WTC11 (cell line): ENCODE results near the gene IKBKE. TPM values are rescaled to one million over a fixed set of nuclear protein-coding genes. Genes with fewer than 3 reads are reported as not detected.

ENCODE experiments used
- ATAC-seq: fragments of 200-7000 bp; cut with Tn5 transposase; 2 replicates; pipeline ENCODE4 v1.10.0; 2021; ENCODE audit warnings: mild to moderate bottlenecking, moderate library complexity
- CTCF ChIA-PET: fragments of 300-600 bp; sonication (Branson Sonifier 250); formaldehyde crosslinking; loops from one replicate; lab custom pipeline; 2021; ENCODE audit warnings: antibody characterized with exemption; lab: Charles Lee
- POLR2A ChIA-PET: fragments of 350-600 bp; sonication (Branson Sonifier 250); formaldehyde crosslinking; loops from one replicate; lab custom pipeline; 2021; ENCODE audit warnings: antibody characterized with exemption; lab: Charles Lee
- DNase-seq: peaks from one replicate; pipeline ENCODE4 v3.0.0; 2021; ENCODE audit warnings: low spot score
- H3K27ac Mint-ChIP-seq: 2 replicates; pipeline ENCODE4 v1.8.0; 2021; ENCODE audit warnings: mixed read lengths
- H3K27me3 Mint-ChIP-seq: 2 replicates; pipeline ENCODE4 v1.8.0; 2021; ENCODE audit warnings: low read depth, mild to moderate bottlenecking, moderate library complexity, mixed read lengths
- H3K36me3 Mint-ChIP-seq: 2 replicates; pipeline ENCODE4 v1.8.0; 2021; ENCODE audit warnings: mixed read lengths
- H3K4me1 Mint-ChIP-seq: 2 replicates; pipeline ENCODE4 v1.8.0; 2022; ENCODE audit warnings: mixed read lengths
- H3K4me3 Mint-ChIP-seq: 2 replicates; pipeline ENCODE4 v1.8.0; 2021; ENCODE audit warnings: mild to moderate bottlenecking, moderate library complexity, mixed read lengths
- H3K9me3 Mint-ChIP-seq: 2 replicates; pipeline ENCODE4 v1.8.0; 2021; ENCODE audit warnings: mixed read lengths
- ELF4 ChIP-seq: sonication (generic); formaldehyde crosslinking; IDR thresholded peaks from 2 replicates; pipeline ENCODE4 v1.8.1; 2022; ENCODE audit warnings: low read depth, mild to moderate bottlenecking, moderate library complexity, missing genetic modification reagents
- GTF2I ChIP-seq: fragments of 250-450 bp; sonication (Bioruptor Pico); conservative IDR thresholded peaks from 2 replicates; pipeline ENCODE4 v1.4.0; 2021; ENCODE audit warnings: mild to moderate bottlenecking
- IRF2 ChIP-seq: sonication (generic); formaldehyde crosslinking; IDR thresholded peaks from 2 replicates; pipeline ENCODE4 v1.8.0; 2022; ENCODE audit warnings: low read depth, missing genetic modification reagents, borderline replicate concordance
- NR2C2 ChIP-seq: sonication (generic); formaldehyde crosslinking; IDR thresholded peaks from 2 replicates; pipeline ENCODE4 v1.8.0; 2022; ENCODE audit warnings: mild to moderate bottlenecking, missing genetic modification reagents
- NR3C1 ChIP-seq: sonication (generic); formaldehyde crosslinking; conservative IDR thresholded peaks from 2 replicates; pipeline ENCODE4 v1.8.1; 2023; ENCODE audit warnings: low read depth, mild to moderate bottlenecking, missing genetic modification reagents
- OVOL2 ChIP-seq: fragments of 250-450 bp; sonication (Bioruptor Pico); IDR thresholded peaks from 2 replicates; pipeline ENCODE4 v1.9.0; 2021; ENCODE audit warnings: mild to moderate bottlenecking, borderline replicate concordance
- SOX15 ChIP-seq: fragments of 250-450 bp; sonication (Bioruptor Pico); IDR thresholded peaks from 2 replicates; pipeline ENCODE4 v1.9.0; 2021; ENCODE audit warnings: mild to moderate bottlenecking
- ZBTB21 ChIP-seq: sonication (generic); formaldehyde crosslinking; IDR thresholded peaks from 2 replicates; pipeline ENCODE4 v1.8.1; 2023; ENCODE audit warnings: mild to moderate bottlenecking, missing genetic modification reagents, borderline replicate concordance
- ZNF121 ChIP-seq: sonication (generic); formaldehyde crosslinking; IDR thresholded peaks from 2 replicates; pipeline ENCODE4 v1.8.0; 2023; ENCODE audit warnings: missing genetic modification reagents
- ZNF138 ChIP-seq: sonication (generic); formaldehyde crosslinking; conservative IDR thresholded peaks from 2 replicates; pipeline ENCODE4 v1.8.1; 2022; ENCODE audit warnings: mild to moderate bottlenecking, moderate library complexity, missing genetic modification reagents
- total RNA-seq: library from RNA; stranded (reverse); gene quantifications from 3 replicates; pipeline ENCODE4 v1.2.3, GENCODE V29; 2021
- TF ChIP-seq, protein P1 (sequence below): sonication (generic); formaldehyde crosslinking; IDR thresholded peaks from 2 replicates; pipeline ENCODE4 v1.8.0; 2022; ENCODE audit warnings: missing genetic modification reagents
- TF ChIP-seq, protein P2 (sequence below): sonication (generic); formaldehyde crosslinking; IDR thresholded peaks from 2 replicates; pipeline ENCODE4 v1.8.1; 2023; ENCODE audit warnings: mild to moderate bottlenecking, missing genetic modification reagents
- TF ChIP-seq, protein P3 (sequence below): sonication (generic); formaldehyde crosslinking; IDR thresholded peaks from 2 replicates; pipeline ENCODE4 v1.8.1; 2023; ENCODE audit warnings: mild to moderate bottlenecking, missing genetic modification reagents, moderate library complexity
- TF ChIP-seq, protein P4 (sequence below): sonication (generic); formaldehyde crosslinking; conservative IDR thresholded peaks from 2 replicates; pipeline ENCODE4 v1.8.1; 2022; ENCODE audit warnings: mild to moderate bottlenecking, missing genetic modification reagents
- TF ChIP-seq, protein P5 (sequence below): fragments of 200-600 bp; IDR thresholded peaks from 2 replicates; pipeline ENCODE4 v1.8.0; 2022; ENCODE audit warnings: antibody characterized with exemption
- TF ChIP-seq, protein P6 (sequence below): fragments of 250-450 bp; sonication (Bioruptor Pico); IDR thresholded peaks from 2 replicates; pipeline ENCODE4 v2.1.2; 2022; ENCODE audit warnings: mild to moderate bottlenecking, moderate library complexity

Gene IKBKE
- total RNA-seq, 1 experiment from 2014 or later: 8.1 TPM

DNA sequence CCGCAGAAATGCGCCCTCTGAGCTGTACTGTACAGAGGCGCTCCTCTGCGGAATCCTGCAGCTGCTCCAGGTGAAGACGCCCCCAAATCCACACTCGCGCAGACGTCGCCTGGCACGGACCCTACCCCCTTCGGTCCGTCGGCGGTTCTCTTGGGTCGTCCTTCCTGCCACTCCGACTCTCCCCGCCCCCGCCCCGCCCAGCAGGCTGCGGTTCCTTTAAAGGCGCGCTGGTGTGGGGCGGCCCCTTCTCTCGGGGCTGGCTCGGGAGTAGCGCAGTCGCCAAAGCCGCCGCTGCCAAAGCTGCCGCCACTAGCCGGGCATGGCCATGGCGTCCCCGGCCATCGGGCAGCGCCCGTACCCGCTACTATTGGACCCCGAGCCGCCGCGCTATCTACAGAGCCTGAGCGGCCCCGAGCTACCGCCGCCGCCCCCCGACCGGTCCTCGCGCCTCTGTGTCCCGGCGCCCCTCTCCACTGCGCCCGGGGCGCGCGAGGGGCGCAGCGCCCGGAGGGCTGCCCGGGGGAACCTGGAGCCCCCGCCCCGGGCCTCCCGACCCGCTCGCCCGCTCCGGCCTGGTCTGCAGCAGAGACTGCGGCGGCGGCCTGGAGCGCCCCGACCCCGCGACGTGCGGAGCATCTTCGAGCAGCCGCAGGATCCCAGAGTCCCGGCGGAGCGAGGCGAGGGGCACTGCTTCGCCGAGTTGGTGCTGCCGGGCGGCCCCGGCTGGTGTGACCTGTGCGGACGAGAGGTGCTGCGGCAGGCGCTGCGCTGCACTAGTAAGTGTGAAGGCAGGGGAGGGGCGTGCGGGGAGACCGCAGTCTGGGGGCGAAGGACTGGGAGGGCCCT is 37.2 kb downstream of the IKBKE start, which contains the start of gene RASSF5 (continued):
- TF ChIP-seq, protein P1, sequence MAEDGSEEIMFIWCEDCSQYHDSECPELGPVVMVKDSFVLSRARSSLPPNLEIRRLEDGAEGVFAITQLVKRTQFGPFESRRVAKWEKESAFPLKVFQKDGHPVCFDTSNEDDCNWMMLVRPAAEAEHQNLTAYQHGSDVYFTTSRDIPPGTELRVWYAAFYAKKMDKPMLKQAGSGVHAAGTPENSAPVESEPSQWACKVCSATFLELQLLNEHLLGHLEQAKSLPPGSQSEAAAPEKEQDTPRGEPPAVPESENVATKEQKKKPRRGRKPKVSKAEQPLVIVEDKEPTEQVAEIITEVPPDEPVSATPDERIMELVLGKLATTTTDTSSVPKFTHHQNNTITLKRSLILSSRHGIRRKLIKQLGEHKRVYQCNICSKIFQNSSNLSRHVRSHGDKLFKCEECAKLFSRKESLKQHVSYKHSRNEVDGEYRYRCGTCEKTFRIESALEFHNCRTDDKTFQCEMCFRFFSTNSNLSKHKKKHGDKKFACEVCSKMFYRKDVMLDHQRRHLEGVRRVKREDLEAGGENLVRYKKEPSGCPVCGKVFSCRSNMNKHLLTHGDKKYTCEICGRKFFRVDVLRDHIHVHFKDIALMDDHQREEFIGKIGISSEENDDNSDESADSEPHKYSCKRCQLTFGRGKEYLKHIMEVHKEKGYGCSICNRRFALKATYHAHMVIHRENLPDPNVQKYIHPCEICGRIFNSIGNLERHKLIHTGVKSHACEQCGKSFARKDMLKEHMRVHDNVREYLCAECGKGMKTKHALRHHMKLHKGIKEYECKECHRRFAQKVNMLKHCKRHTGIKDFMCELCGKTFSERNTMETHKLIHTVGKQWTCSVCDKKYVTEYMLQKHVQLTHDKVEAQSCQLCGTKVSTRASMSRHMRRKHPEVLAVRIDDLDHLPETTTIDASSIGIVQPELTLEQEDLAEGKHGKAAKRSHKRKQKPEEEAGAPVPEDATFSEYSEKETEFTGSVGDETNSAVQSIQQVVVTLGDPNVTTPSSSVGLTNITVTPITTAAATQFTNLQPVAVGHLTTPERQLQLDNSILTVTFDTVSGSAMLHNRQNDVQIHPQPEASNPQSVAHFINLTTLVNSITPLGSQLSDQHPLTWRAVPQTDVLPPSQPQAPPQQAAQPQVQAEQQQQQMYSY (CRISPR knock-in tag): no peak
- TF ChIP-seq, protein P2, sequence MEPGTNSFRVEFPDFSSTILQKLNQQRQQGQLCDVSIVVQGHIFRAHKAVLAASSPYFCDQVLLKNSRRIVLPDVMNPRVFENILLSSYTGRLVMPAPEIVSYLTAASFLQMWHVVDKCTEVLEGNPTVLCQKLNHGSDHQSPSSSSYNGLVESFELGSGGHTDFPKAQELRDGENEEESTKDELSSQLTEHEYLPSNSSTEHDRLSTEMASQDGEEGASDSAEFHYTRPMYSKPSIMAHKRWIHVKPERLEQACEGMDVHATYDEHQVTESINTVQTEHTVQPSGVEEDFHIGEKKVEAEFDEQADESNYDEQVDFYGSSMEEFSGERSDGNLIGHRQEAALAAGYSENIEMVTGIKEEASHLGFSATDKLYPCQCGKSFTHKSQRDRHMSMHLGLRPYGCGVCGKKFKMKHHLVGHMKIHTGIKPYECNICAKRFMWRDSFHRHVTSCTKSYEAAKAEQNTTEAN (CRISPR knock-in tag): no peak
- TF ChIP-seq OVOL2 (CRISPR knock-in tag): no peak
- TF ChIP-seq NR3C1 (CRISPR knock-in tag): no peak
- TF ChIP-seq, protein P3, sequence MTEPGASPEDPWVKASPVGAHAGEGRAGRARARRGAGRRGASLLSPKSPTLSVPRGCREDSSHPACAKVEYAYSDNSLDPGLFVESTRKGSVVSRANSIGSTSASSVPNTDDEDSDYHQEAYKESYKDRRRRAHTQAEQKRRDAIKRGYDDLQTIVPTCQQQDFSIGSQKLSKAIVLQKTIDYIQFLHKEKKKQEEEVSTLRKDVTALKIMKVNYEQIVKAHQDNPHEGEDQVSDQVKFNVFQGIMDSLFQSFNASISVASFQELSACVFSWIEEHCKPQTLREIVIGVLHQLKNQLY (CRISPR knock-in tag): no peak
- TF ChIP-seq, protein P4, sequence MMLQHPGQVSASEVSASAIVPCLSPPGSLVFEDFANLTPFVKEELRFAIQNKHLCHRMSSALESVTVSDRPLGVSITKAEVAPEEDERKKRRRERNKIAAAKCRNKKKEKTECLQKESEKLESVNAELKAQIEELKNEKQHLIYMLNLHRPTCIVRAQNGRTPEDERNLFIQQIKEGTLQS (CRISPR knock-in tag): no peak
- TF ChIP-seq, protein P5, sequence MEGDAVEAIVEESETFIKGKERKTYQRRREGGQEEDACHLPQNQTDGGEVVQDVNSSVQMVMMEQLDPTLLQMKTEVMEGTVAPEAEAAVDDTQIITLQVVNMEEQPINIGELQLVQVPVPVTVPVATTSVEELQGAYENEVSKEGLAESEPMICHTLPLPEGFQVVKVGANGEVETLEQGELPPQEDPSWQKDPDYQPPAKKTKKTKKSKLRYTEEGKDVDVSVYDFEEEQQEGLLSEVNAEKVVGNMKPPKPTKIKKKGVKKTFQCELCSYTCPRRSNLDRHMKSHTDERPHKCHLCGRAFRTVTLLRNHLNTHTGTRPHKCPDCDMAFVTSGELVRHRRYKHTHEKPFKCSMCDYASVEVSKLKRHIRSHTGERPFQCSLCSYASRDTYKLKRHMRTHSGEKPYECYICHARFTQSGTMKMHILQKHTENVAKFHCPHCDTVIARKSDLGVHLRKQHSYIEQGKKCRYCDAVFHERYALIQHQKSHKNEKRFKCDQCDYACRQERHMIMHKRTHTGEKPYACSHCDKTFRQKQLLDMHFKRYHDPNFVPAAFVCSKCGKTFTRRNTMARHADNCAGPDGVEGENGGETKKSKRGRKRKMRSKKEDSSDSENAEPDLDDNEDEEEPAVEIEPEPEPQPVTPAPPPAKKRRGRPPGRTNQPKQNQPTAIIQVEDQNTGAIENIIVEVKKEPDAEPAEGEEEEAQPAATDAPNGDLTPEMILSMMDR: no peak
- TF ChIP-seq ZBTB21 (CRISPR knock-in tag): no peak
- no peak for TF ChIP-seq ZNF121
- no peak for TF ChIP-seq GTF2I (CRISPR knock-in tag)

DNA sequence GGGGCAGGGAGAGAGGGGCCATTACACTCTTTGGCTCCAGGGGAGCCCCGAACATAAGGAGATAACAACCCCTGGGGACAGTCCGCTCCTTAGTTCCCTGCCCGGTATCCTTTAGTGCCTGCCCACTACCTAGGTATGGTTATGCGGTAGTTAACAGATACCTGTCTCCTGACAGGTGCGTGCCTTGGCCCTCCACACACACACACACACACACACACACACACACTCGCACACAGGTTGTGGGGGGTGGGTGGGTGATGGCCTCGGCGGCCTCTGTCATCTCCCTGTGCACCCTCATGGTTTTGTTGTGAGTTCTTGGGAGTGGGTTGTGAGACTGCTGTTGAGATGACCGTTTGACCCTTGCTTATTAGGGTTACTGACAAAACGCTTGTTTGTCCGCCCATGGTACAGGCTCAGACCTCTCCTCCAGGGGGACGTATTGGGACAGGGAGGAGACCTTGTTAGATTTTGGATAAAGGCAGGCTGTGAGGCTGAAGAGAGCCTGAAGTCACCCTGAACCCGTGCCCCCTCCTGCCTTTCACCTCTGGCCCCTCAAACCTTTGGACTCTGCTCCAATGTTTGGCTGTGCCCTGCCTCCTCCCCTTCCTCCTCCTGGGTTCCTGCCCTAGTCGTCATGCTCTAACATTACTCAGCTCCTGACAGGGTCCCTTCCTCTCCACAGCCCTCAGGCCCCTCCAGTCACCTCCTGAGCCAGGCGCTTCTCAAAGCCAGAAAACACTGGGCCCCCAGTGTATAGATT is 38.0 kb downstream of the IKBKE start:
- Mint-ChIP-seq H3K9me3 (no peaks in the 10 kb centered on the region), H3K36me3 (no peaks in the 10 kb centered on the region), H3K27me3 (peaks cover 75% of the 10 kb centered on the region), H3K4me3 (peak overlapping the region; percentile 63), H3K4me1 (peaks cover 26% of the 10 kb centered on the region), H3K27ac (no peak overlapping the region)
- TF ChIP-seq OVOL2 (CRISPR knock-in tag) (no peak), SOX15 (CRISPR knock-in tag) (no peak)
- POLR2A ChIA-PET: no interaction called here
- CTCF ChIA-PET: interaction anchor here (1.4 kb wide), 2 partner anchors 75 to 155 kb away, joined by 3 to 6 read pairs; no protein-coding TSS in a partner anchor
- peak; percentile 1; the same call in 1 of the 2 replicates for ATAC-seq
- DNase-seq: no peak

DNA sequence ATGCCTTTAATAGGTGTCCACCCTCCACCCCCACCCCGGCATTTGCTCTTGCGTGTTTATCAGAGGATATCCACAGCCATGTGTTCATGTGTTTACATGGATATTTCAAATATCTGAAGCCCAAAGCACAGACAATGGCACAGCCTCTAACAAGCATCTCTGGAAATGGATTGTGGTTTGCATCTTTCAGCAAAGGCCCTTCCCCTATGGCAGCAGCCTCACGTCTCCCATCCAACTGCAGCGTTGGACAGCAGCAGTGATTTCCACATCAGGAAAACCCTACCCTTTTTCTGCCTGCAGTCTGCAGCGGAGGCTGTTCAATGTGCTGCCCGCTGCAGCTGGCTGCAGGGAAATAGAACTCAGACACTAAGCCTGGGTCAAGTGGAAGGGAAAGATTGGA is 38.7 kb downstream of the IKBKE start:
- Mint-ChIP-seq H3K4me3 (peak overlapping the region; percentile 38; the same call in 1 of the 2 replicates), H3K27ac (no peak overlapping the region), H3K27me3 (peaks cover 71% of the 10 kb centered on the region), H3K9me3 (no peaks in the 10 kb centered on the region), H3K36me3 (no peaks in the 10 kb centered on the region), H3K4me1 (peaks cover 26% of the 10 kb centered on the region)
- DNase-seq (no peak), ATAC-seq (no peak)
- ChIA-PET POLR2A (no interaction called here), CTCF (interaction anchor here (1.4 kb wide), 1 partner anchor 74 kb away, joined by 3 read pairs; no protein-coding TSS in a partner anchor)
- TF ChIP-seq NR2C2 (CRISPR knock-in tag) (no peak), IRF2 (CRISPR knock-in tag) (no peak), ELF4 (CRISPR knock-in tag) (no peak), ZNF138 (CRISPR knock-in tag) (no peak)
- TF ChIP-seq, protein P6, sequence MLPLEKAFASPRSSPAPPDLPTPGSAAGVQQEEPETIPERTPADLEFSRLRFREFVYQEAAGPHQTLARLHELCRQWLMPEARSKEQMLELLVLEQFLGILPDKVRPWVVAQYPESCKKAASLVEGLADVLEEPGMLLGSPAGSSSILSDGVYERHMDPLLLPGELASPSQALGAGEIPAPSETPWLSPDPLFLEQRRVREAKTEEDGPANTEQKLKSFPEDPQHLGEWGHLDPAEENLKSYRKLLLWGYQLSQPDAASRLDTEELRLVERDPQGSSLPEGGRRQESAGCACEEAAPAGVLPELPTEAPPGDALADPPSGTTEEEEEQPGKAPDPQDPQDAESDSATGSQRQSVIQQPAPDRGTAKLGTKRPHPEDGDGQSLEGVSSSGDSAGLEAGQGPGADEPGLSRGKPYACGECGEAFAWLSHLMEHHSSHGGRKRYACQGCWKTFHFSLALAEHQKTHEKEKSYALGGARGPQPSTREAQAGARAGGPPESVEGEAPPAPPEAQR (CRISPR knock-in tag): no peak
